Amniotic stem cell (primary cell): Measurements from ENCODE around the gene TSEN2.
"Not testable (repeated sequence)": the region's sequence is repeated elsewhere in the genome, so short reads cannot be mapped to it uniquely, and the experiment has no call there.

Experiments
- DNase-seq: peaks from one replicate; lab custom pipeline; 2025; lab: John Stamatoyannopoulos, UW

Gene TSEN2

GRCh38 chr3:12472000-12472610 lies 12.2 kb upstream of the TSEN2 start:
- no peak for DNase-seq

GRCh38 chr3:12472796-12473195 lies 11.5 kb upstream of the TSEN2 start:
- no peak for DNase-seq

GRCh38 chr3:12473511-12473910 lies 10.8 kb upstream of the TSEN2 start:
- DNase-seq = no peak

- DNase-seq = peak; percentile 35
These were observed 7.9 kb upstream of the TSEN2 start for GRCh38 chr3:12476238-12476897.

- DNase-seq = no peak
These were observed 7.0 kb upstream of the TSEN2 start for GRCh38 chr3:12477256-12477655.

GRCh38 chr3:12478326-12478725 lies 6.0 kb upstream of the TSEN2 start:
- no peak for DNase-seq

GRCh38 chr3:12479198-12479597 lies 5.1 kb upstream of the TSEN2 start:
- DNase-seq = not testable (repeated sequence)

- peak; percentile 16 for DNase-seq
These were observed 4.3 kb upstream of the TSEN2 start for GRCh38 chr3:12479919-12480427.

GRCh38 chr3:12483410-12483809 lies 870 bp upstream of the TSEN2 start:
- DNase-seq = no peak

- no peak for DNase-seq
These were observed 445 bp upstream of the TSEN2 start for GRCh38 chr3:12483872-12484197.

- DNase-seq = no peak
These were observed 675 bp downstream of the TSEN2 start for GRCh38 chr3:12484983-12485327.

- no peak for DNase-seq
These were observed 1.7 kb downstream of the TSEN2 start for GRCh38 chr3:12486001-12486400.

- DNase-seq = no peak
These were observed 2.6 kb downstream of the TSEN2 start for GRCh38 chr3:12486916-12487315.

GRCh38 chr3:12487336-12487735 lies 3.1 kb downstream of the TSEN2 start:
- DNase-seq = no peak

GRCh38 chr3:12487786-12488185 lies 3.5 kb downstream of the TSEN2 start:
- no peak for DNase-seq

GRCh38 chr3:12489368-12489767 lies 5.1 kb downstream of the TSEN2 start:
- DNase-seq = no peak

GRCh38 chr3:12489832-12490231 lies 5.6 kb downstream of the TSEN2 start:
- no peak for DNase-seq

- no peak for DNase-seq
These were observed 6.3 kb downstream of the TSEN2 start for GRCh38 chr3:12490547-12490946.

- no peak for DNase-seq
These were observed 11.6 kb downstream of the TSEN2 start for GRCh38 chr3:12495749-12496452.

GRCh38 chr3:12496453-12496761 lies 12.1 kb downstream of the TSEN2 start:
- no peak for DNase-seq

- DNase-seq = no peak
These were observed 15.2 kb downstream of the TSEN2 start for GRCh38 chr3:12499474-12499873.

- DNase-seq = no peak
These were observed 17.2 kb downstream of the TSEN2 start for GRCh38 chr3:12501360-12502020.
